AG09319 (cell line): ENCODE measurements around the gene LOX.
A peak's percentile ranks its signal among the peaks of the same experiment; 100 is the strongest.

ENCODE experiments used
- DNase-seq: peaks from one replicate; pipeline ENCODE4 v3.0.0-alpha.2; 2010; ENCODE audit warnings: low read depth; ENCODE audit errors: extremely low read depth
- CTCF ChIP-seq: IDR thresholded peaks from 2 replicates; pipeline ENCODE4 v1.5.1; 2011; ENCODE audit warnings: low read depth, mild to moderate bottlenecking, inconsistent platforms, low read length, moderate library complexity

The LOX gene

GRCh38 chr5:122050959-122051358, 27.1 kb downstream of the LOX start:
- DNase-seq = no peak
- TF ChIP-seq CTCF = no peak

GRCh38 chr5:122040636-122041302, 37.3 kb downstream of the LOX start:
- no peak for TF ChIP-seq CTCF
- DNase-seq = no peak

DNA sequence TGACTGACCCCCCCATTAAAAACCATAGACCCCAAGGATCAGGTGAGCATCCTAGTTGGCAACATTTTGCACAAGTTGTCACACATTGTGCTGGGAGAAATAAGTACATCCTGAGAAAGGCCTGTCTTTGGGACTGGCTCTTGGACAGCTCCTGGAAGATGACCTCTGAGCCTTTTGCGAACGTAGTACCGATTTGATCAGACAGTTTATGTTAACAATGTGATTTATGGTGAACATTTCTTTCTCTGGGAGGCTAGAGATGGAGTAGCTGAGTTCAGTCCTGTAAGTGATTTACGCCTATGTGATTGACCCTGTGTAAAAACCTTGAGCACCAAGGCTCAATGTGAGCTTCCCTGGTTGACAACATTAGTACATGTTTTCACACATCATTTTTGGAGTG, 41.7 kb downstream of the LOX start:
- TF ChIP-seq CTCF = no peak
- DNase-seq = no peak

DNA sequence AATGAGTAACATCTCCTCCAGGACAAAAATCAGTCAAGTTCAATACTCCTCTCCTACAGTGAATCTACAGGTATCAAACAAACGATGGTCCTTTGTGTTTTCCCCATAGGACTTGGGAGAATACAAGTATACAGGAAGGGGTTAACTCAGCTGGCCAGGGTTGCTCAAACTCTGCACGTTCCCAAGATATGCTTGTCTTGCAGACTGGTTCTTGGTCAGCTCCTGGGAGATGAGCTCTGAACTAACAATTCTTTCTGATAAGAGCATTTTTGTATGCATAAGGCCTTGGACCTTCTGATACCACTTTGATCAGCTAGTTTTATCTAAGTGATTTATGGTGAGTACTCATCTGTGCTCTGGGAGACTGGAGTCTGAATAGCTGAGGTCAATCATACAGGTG, 42.1 kb downstream of the LOX start:
- DNase-seq = no peak
- no peak for TF ChIP-seq CTCF

DNA sequence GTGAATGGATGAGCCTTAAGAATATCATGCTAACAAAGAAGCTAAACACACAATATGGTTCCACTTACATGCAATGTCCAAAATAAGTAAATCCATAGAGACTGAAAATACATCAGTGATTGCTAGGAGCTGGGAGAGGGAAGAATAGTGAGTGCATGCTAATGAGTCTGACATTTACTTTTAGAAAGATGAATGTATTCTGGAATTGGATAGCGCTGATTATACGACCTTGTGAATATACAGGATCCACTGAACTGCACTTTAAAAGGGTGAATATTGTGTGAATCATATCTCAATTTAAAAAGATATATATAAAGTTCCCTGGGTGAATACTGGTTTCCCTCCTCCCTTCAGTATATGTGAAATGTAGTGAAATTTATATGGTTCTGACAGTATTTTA, 46.2 kb downstream of the LOX start:
- TF ChIP-seq CTCF = no peak
- DNase-seq = no peak

DNA sequence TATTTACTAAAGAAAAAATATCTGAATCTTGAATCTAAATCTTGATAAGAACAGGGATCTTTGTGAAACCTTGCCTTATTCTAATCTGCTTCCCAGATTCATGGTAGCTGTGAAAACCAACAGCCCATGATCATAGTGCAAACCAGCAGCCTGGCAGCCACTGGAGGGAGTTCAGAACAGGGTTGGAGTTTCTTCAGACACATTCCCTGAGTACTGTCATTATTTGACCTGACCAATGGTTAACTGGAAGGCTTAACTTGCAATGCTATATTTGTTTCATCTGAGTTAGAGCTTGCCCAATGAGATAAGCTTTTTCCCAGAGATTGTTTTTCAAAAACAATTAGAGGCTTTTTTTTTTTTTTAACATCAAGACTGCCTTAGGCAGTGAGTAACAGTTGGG, 47.8 kb downstream of the LOX start:
- TF ChIP-seq CTCF = peak; percentile 9
- no peak for DNase-seq

DNA sequence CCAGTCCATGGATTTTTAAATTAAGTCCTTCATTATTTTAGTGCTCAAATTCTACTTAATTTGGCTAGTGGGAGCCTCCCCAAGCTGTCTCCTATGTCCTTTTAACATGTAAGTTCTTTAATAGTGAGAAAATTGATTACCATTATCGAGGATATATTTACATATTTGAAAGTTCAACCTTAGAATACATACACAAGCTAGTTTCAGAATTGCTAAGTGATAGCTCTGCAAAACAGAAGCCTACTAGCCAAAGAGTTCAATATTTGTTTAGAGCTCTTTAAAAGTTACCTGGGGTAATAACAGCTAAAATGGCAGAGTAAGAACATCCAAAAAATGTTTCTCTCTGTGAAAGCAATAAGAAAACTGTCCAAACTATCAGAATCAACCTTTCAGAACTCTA, 48.2 kb downstream of the LOX start:
- TF ChIP-seq CTCF = no peak
- no peak for DNase-seq
